CD4-positive, alpha-beta T cell treated with Interleukin-21 for 1 hour (primary cell): ENCODE measurements around the gene ABTB1.

Experiments used
- DNase-seq: peaks from one replicate; pipeline ENCODE4 v3.0.0-alpha.2; 2020

ABTB1 gene

GRCh38 chr3:127707851-127708411 is 35.2 kb downstream of the ABTB1 start:
- DNase-seq = no peak

- no peak for DNase-seq
Observed at GRCh38 chr3:127708837-127709236, 36.1 kb downstream of the ABTB1 start.

DNA sequence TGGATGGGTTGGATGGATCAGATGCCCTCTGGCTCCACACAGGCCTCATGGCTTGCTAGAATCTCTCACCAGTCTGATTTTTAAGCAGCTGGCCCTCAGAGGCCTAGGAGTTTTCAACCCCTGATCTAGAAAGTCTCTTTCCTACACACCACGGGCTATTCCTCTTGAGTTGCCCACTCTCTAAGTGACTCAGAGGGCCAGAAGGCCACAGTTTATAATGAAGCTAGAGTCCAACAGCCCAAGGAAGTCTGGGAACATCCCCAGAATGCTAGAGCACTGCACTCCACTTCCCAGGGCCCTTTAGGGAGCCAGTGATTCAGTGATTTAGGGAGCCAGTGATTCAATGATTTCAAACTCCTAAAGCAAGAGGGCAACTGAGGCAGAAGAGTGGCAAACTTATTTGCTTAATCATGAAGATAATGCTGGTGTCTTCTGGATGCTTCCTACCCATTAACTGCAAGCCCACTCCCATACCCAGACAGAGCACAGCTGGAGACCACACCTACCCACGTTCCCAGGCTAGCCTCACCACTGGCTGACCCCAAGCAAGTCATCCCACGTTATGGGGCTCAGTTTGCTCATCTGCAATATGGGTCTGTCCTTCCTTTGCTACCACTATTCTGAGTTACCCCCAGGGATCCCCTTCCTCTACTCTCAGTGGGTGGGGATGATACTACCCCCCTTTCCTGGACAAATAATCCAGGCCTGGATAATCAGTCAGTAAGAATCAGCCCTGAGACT is 36.7 kb downstream of the ABTB1 start:
- no peak for DNase-seq

- DNase-seq = no peak
Observed at GRCh38 chr3:127710155-127710941, 37.6 kb downstream of the ABTB1 start.

GRCh38 chr3:127711021-127711695 is 38.4 kb downstream of the ABTB1 start:
- no peak for DNase-seq

GRCh38 chr3:127711896-127712295 is 39.1 kb downstream of the ABTB1 start:
- DNase-seq = no peak

DNA sequence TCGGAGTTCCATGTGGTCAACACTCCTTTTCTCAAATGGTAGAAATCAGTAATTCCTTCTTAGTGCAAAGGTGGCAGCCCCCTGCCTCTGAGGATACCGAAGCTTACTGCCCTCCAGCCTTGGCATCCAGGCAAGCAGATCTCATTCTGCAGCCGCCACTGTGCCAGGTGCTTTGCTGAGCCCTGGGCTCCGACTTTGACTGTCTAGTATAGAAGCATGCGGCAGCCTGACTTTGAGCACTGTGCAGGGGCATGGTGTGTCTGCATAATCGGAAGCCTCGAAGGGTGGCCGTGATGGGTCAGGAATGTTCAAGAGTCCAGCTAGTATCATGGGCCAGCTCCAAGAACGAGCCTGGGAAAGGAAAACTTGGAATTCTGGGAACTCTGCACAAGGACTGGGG is 39.7 kb downstream of the ABTB1 start:
- DNase-seq = no peak

GRCh38 chr3:127712881-127713771 is 40.4 kb downstream of the ABTB1 start:
- no peak for DNase-seq

GRCh38 chr3:127714125-127714571 is 41.4 kb downstream of the ABTB1 start:
- DNase-seq = no peak

DNA sequence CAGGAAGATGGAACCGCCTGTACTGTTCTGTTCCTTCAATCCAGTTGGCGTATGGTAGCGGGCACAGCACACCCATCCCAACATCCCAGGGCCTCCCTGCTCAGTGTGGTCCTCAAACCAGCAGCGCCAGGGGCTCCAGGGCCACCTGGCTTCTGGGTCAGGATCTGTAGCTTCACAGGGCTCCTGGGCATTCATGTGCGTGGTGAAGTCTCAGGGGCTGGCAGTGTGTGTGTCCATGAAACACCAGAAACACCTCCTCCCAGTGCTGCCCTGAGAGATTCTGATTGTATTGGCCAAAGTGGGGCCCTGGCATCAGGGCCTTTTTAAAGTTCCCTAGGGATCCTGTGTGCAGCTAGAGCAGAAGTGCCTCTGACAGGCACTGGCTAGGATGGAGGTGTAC is 42.1 kb downstream of the ABTB1 start:
- DNase-seq = no peak

DNA sequence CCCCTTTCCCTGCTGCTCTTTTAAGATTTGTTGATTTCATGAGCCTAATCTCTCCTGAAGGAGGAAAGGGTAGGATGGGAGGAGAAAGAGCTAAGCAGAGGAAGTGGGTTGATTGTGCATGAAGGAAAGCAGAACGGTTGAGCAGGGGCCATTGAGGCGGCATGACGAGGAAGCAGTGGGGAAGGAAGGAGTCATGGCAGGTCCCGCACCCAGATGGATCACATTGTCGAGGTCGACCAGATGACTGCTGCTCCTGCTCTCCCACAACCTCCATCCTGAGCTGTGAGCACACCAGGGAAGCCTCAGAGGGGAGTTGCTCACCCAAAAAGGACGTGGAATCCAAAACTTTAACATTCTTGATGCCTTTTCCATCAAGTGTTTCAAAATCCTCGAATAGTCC is 42.8 kb downstream of the ABTB1 start:
- DNase-seq = no peak

DNA sequence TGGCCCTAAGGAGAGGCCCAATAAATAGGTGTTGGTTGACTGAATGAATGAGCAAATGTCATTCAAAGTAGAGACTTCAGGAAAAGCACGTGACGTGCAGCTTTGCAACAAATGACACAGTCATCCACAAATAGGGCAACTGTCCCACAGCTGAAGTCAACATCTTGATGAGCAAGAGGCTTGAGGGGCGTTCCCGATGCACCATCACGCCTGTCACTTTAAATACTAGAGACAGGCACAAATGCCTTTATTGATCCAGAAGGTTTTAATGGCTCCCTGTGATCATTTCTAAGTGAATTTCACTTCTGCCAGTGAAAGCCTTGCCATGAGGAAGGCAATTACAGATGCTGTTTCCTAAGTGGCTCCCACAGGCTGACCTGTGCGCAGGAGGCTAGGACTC is 43.6 kb downstream of the ABTB1 start:
- DNase-seq = no peak

DNA sequence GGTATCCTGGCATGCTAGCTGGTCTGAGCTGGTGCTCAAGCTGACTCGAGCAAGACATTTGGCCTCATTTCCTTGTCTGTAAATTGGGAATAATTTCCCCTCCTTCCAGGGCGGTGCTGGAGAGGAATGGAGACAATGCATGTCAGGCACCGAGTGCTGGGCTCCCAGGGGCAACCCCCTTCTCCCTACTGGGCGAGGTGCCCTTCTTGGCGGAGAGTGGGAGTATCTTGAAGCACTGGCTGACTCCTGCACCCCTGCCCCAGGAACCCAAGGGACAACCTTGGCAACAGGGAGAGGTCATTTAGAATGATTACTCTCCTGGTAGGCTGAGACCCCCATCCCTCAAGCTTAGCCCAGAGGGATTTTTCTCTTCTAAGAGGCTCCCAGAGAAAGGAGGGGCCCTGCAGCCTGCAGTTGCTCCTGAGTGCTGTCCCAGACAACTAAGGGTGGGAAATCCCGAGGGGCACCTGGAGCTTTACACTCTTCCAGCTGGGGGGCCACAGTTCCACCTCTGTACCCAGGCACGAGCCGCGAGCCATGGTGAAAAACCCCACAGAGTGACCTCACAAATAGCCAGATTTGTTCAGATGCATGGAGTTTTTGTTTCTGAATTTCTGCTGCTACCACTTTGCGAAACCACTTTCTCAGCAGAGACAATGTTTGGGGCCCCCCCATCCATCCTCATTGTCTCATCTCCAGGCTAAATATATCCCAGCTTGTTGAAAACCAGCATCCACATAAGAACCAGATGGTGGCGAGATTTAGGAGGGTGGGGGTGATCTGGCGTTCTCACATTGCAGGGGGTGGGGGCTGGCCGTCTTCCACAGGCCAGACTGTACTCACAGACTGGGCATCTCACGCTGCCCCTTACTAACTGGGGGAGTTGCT is 44.8 kb downstream of the ABTB1 start:
- DNase-seq = no peak

- DNase-seq = no peak
Observed at GRCh38 chr3:127718245-127718915, 45.6 kb downstream of the ABTB1 start.

GRCh38 chr3:127718916-127719290 is 46.2 kb downstream of the ABTB1 start:
- DNase-seq = no peak

GRCh38 chr3:127719369-127719768 is 46.6 kb downstream of the ABTB1 start:
- DNase-seq = no peak

DNA sequence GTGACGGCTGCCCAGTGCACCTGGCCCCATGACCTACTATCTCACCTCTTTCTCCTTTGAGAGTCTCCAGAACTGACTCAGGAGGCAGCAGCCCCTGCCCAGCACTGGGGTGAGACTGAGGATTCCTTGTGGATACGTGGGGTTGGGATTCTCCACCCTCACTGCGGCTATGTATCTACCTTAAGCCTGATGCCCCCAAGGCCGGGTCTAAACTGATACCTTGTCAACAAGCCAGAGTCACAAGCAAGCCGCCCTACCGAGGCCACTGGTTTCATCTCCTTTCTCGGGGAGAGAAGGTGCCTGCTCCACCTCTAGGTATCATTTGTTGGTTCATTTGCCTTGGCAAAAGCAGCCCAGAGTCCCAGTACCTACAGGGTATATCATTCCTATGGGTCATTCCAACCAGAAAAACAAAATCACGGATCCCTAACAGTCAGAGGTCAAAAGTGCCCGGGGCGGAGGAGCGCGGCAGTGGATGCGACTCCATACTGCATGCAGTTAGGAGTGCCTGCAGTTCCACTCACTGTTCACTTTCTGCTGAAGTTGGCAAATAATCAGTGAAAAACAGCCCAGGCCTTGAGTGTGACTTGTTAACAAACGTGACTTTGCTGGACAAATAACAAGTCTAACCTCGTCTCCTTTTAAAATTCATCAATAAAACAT is 47.5 kb downstream of the ABTB1 start:
- DNase-seq = no peak

GRCh38 chr3:127720985-127721935 is 48.5 kb downstream of the ABTB1 start:
- DNase-seq = no peak
